Measurements from ENCODE around the gene RACGAP1. TPM values are rescaled to one million over a fixed set of nuclear protein-coding genes. Genes with fewer than 3 reads are reported as not detected.

Gene RACGAP1
- total RNA-seq, 4 donors from 2014 or later, result 5.5 to 18.5 (median 15.0) TPM

- no peak for TF ChIP-seq CTCF (IDR thresholded peaks at IDR 0.05; ENCODE audit: low read depth)
These were observed 71.1 kb downstream of the RACGAP1 start for GRCh38 chr12:49953961-49954846.

GRCh38 chr12:49953151-49953550 lies 72.1 kb downstream of the RACGAP1 start:
- no peak for TF ChIP-seq CTCF (IDR thresholded peaks at IDR 0.05; ENCODE audit: low read depth)

- no peak for TF ChIP-seq CTCF (IDR thresholded peaks at IDR 0.05; ENCODE audit: low read depth)
These were observed 72.8 kb downstream of the RACGAP1 start for GRCh38 chr12:49952391-49953055.

GRCh38 chr12:49951411-49952240 lies 73.7 kb downstream of the RACGAP1 start:
- TF ChIP-seq CTCF (IDR thresholded peaks at IDR 0.05; ENCODE audit: low read depth), result no peak

- no peak for TF ChIP-seq CTCF (IDR thresholded peaks at IDR 0.05; ENCODE audit: low read depth)
These were observed 74.7 kb downstream of the RACGAP1 start, which contains the start of gene AQP2 for GRCh38 chr12:49950273-49951251. AQP2 (plus strand) TSS chr12:49950737; CDS start chr12:49950831, 94 bp downstream.

- TF ChIP-seq CTCF (IDR thresholded peaks at IDR 0.05; ENCODE audit: low read depth), result no peak
These were observed 75.4 kb downstream of the RACGAP1 start for GRCh38 chr12:49949866-49950265.
